Raji (cell line): ENCODE results near the gene USP9Y.

Experiments
- POLR2A ChIP-seq: IDR thresholded peaks from 2 replicates; pipeline ENCODE4 v1.6.1; 2011; ENCODE audit warnings: low read depth, low read length, control low read depth; ENCODE audit not compliant: insufficient read depth

The USP9Y gene, protein sequence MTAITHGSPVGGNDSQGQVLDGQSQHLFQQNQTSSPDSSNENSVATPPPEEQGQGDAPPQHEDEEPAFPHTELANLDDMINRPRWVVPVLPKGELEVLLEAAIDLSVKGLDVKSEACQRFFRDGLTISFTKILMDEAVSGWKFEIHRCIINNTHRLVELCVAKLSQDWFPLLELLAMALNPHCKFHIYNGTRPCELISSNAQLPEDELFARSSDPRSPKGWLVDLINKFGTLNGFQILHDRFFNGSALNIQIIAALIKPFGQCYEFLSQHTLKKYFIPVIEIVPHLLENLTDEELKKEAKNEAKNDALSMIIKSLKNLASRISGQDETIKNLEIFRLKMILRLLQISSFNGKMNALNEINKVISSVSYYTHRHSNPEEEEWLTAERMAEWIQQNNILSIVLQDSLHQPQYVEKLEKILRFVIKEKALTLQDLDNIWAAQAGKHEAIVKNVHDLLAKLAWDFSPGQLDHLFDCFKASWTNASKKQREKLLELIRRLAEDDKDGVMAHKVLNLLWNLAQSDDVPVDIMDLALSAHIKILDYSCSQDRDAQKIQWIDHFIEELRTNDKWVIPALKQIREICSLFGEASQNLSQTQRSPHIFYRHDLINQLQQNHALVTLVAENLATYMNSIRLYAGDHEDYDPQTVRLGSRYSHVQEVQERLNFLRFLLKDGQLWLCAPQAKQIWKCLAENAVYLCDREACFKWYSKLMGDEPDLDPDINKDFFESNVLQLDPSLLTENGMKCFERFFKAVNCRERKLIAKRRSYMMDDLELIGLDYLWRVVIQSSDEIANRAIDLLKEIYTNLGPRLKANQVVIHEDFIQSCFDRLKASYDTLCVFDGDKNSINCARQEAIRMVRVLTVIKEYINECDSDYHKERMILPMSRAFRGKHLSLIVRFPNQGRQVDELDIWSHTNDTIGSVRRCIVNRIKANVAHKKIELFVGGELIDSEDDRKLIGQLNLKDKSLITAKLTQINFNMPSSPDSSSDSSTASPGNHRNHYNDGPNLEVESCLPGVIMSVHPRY (N-terminal part only)

DNA sequence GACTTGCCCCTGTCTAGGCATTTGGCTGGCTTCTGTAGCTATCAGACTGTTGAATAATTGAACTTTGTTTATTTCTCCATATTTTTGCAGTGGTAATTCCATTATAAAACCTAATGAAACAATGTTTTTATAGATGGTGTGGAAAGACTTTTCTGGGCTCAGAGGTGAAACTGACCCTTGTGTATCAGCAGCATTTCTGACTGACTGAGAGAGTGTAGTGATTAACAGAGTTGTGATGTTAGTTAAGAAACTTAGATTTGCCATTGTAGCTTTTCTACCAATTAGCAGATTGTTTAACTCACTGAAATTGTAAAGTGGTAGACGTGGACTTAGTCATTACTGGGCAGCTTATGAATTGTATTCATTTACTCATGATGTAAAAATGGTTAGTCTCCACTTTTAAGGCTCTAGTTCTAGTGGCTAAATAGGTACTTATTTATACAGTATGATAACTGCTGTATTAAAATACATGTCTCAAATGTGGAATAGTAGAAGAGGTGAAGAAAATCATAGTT, at the start of gene USP9Y:
Gene USP9Y, plus strand, starts transcription at position 51 of the 515 bp plus-strand sequence. CDS start 8,217 bp downstream, outside the sequence.
- no peak for TF ChIP-seq POLR2A

DNA sequence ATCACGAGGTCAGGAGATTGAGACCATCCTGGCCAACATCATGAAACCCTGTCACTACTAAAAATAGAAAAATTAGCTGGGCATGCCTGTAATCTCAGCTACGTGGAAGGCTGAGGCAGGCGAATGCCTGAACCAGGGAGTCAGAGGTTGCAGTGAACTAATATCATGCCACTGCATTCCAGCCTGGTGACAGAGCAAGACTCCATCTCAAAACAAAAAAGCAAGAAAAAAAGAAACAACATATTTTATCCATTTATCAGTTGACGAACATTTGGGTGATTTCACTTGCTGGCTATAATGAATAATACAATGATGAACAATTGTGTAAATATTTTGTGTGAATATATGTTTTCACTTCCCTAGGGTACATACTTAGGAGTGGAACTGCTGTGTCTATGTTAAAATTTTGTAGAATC, 49.4 kb upstream of the USP9Y start:
- no peak for TF ChIP-seq POLR2A

DNA sequence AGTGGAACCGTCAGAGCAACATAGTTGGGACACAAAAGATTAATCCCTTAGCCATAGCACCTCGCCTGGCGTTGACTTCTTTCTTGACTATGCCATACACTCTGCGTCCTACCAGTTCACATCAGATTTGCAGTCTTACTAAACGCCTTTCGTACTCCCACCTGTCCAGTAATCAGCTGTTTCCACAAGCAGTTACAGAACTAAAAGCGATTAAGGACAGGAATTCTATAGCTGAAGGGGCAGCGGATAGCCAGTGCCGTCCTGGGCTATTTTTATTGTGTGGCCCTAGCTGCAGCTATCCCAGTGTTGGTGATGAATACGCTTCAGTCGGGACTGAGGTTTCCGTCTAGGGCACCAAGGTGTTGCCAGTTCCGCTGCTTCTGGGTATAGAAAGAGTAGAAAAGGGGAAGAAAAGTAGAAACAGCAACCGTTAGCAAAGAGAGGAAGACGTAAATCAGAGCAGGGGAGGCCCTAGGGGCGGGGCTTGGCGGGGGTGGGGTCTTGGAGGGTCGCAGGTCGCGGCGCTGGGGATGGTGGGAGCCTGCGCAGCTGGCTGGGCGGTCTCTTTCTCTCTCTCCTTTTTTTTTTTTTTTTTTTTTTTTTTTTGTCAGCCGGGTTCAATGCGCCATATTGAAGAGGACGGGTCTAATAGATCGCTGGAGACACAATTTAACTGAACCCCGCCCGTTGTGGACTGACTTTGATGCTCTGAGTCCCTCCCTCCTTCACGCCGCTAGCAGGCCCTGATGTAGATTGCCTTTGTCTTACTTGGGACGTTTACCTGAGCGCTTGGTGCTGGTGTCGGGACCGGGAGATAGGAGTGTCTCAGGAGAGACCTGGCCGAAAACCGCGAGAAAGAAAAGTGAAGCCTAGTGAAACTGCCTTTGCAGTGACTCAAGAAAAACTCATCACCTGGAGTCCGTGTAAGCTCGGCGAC, 39.0 kb upstream of the USP9Y start:
- peak; percentile 59 for TF ChIP-seq POLR2A

DNA sequence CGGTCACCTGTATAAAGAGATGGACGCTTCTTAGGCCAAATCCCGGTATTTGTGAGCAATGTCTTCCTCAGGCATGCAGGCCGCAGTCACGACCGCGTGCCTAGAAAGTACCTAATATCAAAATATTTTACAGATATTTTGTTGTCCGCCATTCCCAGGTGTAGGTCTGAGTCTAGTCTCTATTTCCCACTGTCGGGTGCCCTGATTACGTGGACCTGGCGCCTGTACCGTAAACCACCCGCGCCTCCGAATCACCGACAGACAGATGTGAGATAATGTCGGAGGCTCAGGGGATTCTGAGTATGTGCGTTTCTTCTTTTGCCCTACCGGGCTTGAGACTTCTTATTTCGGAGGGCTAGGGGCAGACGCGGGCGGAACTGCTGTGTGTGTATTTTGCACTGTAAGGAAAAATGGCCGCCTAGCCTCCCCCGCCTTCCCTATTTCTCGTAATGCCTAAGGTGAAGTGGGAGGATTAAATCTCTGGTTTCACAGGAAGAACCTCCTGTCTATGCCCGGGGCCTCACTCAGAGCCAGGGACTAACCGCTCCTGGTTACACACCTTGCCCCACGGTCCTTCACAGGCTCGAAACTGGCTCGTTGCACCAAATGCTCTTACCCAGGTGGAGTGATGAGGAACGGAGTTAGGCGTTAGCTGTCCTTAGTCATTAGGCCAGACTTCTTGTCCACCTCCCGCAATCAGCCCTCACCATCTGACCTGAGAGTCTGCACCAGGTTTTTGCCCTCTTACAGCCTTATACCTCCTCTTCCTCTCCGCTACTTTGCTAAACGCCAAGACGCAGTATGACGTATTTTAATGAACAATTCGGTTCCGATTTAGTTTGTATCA, 38.1 kb upstream of the USP9Y start:
- TF ChIP-seq POLR2A: peak; percentile 50

DNA sequence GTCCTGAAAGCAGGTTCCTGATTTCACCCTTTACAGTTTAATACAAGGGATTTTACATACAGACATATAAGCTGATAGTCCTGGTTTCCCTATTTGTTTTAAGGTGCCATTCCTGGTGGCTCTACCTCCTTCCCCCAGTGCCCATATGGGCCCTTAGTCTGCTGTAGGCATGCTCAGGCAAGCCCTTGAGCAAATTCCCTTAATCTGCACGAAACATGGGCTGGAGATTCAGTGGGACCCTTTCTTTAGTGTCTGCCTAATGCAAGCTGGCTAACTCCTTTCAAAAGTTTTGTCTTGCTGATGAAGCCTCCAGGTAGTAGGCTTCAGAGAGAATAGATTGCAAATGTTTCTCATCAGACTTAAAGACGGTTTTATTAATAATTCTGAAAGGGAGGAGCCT, 22.9 kb upstream of the USP9Y start:
- no peak for TF ChIP-seq POLR2A

DNA sequence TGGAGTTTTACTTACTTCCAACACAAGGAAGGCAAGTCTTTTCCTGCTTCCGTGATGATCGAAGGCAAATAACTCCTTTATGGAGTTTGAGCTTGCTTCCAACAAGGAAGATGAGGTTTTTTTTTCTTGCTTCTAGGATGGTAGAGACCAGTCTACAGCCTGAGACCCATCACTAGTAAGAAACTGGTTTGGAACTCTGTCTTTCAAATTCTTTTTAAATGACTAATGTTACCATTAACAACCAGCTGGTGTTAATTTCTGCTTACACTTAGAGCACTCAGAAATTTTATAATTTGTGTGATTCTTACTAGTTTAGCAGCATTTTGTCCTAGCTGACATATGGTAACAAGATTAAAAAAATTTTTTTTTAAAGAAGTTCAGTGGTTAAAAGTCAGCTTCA, 19.5 kb upstream of the USP9Y start:
- no peak for TF ChIP-seq POLR2A

DNA sequence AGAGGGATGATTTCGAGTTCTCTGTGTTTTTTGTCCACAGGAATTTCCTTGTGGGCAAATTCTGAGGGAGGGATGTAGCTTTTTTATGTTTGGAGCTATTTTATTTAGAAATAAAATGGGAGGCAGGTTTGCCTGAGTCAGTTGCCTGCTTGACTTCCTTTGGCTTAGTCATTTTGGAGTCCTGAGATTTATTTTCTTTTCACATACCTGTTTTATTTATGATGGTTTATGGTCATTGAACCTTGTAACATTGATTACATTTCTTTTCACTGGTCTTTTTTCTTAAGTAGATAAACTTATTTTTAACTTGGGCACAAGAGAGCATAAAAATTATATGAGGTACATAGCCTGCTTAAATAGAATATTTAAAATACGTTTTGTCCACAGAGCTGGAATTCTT, 12.7 kb upstream of the USP9Y start:
- TF ChIP-seq POLR2A: no peak

DNA sequence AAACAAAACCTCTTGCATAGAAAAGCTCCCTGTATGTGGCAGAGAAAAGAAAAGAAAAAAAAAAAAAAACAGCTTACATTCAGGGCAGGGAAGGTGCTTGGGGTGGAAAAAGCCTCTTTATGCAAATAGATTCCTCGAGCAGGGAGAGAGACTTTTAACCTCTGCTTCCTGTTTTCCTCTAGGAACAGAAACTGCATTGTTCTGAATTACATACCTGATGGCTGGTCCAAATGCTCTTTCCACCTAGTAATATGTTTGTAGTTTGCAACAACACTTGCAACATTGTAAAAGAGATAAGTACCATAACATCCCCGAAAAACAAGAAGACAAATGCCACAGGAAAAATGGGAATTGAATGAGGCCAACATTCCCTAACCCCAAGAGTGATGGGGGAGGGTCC, 944 bp upstream of the USP9Y start:
- TF ChIP-seq POLR2A: no peak

DNA sequence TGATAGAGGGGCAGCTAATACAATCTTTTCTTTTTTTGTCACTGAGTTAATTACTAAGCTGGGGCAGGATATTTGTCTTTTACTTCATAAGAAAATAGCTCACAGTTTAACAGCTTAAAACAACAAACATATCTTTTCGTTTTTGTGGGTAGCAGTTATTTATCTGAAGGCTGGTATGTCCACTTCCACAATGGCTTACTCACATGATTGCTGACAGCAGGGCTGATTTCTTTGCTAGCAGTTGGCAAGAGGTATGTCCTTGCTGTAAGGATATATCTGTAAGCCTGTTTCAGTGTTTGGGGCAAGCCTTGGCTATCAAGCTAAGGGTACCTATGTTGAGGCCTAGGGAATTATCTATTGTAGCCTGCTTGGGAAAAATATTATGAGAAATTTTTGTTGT, 1.1 kb downstream of the USP9Y start:
- no peak for TF ChIP-seq POLR2A

DNA sequence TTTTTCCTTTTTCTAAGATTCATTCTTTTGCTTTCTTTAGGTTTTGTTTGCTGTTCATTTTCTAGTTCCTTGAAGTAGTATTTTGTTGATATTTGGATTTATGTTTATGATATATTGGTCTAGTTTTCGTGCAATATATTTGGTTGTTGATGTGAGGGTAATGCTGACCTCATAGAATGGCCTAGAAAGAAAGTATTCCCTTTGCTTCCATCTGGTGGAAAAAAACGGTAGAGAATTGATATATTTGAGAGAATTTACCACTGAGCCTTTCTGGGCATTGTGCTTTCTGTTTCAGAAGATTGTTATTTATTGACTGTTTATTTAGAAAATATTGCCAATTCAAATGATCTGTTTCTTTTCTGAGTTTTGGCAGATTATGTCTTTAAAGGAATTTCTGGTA, 9.4 kb downstream of the USP9Y start:
- TF ChIP-seq POLR2A: no peak

DNA sequence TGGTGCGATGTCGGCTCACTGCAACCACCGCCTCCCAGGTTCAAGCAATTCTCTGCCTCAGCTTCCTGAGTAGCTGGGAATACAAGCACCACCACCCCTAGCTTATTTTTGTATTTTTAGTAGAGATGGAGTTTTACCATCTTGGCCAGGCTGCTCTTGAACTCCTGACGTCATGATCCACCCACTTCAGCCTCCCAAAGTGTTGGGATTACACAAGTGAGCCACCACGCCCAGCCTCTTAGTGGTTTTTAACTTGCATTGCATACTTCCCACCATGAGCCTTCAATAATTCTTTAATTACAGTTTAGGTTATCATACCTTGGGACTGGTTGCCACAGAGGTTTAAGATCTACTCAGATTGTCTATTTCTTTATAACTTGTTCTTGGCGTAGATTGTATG, 14.3 kb downstream of the USP9Y start:
- TF ChIP-seq POLR2A: no peak

DNA sequence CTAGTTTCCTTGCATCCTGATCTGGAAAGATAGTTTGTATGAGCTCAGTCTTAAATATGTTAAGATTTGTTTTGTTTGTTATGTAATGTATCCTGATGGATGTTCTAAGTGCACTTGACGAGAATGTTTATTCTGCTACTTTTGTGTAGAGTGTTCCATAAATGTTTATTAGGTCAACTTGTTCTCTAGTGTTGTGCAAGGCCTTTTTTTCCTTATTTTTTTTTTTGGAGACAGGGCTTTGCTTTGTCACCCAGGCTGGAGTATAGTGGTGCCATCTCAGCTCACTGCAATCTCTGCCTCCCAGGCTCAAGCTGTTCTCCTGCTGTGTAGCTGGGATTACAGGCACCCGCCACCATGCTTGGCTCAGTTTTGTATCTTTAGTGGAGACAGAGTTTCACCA, 28.7 kb downstream of the USP9Y start:
- TF ChIP-seq POLR2A: no peak

DNA sequence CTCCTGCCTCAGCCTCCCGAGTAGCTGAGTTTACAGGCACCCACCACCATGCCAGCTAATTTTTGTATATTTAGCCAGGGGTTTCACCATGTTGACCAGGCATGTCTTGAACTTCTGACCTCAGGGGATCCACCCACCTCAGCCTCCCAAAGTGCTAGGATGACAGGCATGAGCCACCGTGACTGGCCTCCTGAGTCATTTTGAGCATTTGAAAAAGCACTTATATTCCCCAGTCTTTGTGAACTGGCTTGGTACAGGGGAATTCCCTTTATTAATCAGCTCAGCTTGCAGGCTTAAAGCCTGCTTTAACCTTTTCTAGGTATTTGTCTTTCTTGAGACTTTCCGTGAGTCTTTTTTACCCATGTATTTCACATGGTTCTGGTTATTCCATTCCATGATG, 32.6 kb downstream of the USP9Y start:
- no peak for TF ChIP-seq POLR2A

DNA sequence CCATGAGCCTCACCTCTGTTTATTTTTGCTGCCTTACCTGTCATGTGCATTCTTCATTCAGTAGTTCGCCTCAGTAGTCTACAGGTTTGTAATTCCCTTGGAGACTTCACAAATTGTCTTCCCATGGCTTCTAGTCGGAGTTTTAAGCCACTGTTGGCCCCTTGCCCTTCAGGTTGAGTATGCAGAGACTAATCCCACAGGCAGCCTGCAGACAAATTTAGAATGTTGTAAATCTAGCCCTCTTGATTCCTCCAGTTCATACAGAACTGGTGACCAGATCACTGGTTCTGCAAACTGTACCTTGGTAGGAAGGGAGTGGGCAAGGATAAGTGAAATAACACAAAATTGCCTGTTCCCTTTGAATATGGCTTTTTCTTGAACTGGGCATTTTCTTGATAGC, 33.0 kb downstream of the USP9Y start:
- no peak for TF ChIP-seq POLR2A
